Stimulated activated naive CD8-positive, alpha-beta T cell treated with anti-CD3 and anti-CD28 coated beads, Interleukin-15, Interleukin-2, amounts not matched to agents 100 ng/mL and 50 ng/mL, for 24 hours (primary cell): ENCODE data around the gene NOTCH3.

Source experiments
- H3K27ac Mint-ChIP-seq: one replicate; pipeline ENCODE4 v1.8.0; 2021; ENCODE audit warnings: mild to moderate bottlenecking, mixed read lengths
- H3K27me3 Mint-ChIP-seq: one replicate; pipeline ENCODE4 v1.8.0; 2021; ENCODE audit warnings: mixed read lengths
- H3K36me3 Mint-ChIP-seq: one replicate; pipeline ENCODE4 v1.8.0; 2021; ENCODE audit warnings: low read depth, mixed read lengths
- H3K4me1 Mint-ChIP-seq: one replicate; pipeline ENCODE4 v1.8.0; 2021; ENCODE audit warnings: low read depth, mixed read lengths
- H3K4me3 Mint-ChIP-seq: one replicate; pipeline ENCODE4 v1.8.0; 2021; ENCODE audit warnings: mild to moderate bottlenecking, mixed read lengths
- H3K9me3 Mint-ChIP-seq: one replicate; pipeline ENCODE4 v1.8.0; 2021; ENCODE audit warnings: mixed read lengths

NOTCH3 gene

DNA sequence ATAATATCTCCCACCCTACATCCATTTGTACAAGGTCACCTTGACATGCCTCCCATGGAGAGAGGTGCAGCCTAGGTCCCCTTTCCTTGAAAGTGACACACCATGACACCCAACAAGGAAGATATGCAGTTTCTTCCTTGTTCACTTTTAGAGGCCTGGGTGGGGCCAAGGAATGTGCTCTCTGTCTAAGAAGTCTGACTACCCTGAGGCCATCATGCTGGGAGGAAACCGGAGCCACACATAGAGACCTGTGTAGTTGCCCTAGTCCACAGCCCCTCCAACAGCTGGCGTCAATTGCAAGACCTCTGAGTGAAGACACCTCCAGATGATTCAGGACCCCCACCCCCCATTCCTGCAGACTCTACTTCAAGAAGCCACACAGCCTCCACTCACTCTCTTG is 82.5 kb downstream of the NOTCH3 start:
- no peaks in the 10 kb centered on the region for H3K4me1 Mint-ChIP-seq
- H3K36me3 Mint-ChIP-seq, result peaks cover 58% of the 10 kb centered on the region
- H3K27ac Mint-ChIP-seq, result no peak overlapping the region
- no peaks in the 10 kb centered on the region for H3K27me3 Mint-ChIP-seq
- H3K4me3 Mint-ChIP-seq, result no peak overlapping the region
- no peaks in the 10 kb centered on the region for H3K9me3 Mint-ChIP-seq

DNA sequence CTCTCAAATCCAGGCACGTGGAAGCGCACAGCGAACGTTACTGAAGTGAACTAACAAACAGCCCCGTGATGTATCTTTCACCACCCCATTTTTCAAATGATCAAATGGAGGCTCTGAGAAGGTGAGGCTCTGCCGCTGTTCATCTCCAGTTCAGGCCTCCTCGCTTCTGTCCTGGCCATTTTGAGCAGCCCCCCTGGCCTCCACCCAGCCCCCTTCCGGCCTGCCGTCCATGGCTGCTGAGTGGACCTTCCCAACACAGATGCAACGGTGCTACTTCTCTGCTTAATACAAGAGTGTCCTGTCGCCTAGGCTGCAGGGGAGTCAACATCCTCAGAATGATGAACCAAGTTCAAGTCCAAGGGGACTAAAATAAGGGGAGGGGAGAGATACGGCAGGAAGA is 83.9 kb downstream of the NOTCH3 start:
- H3K4me3 Mint-ChIP-seq, result no peak overlapping the region
- no peaks in the 10 kb centered on the region for H3K9me3 Mint-ChIP-seq
- no peaks in the 10 kb centered on the region for H3K27me3 Mint-ChIP-seq
- H3K4me1 Mint-ChIP-seq, result no peaks in the 10 kb centered on the region
- H3K27ac Mint-ChIP-seq, result no peak overlapping the region
- peaks cover 50% of the 10 kb centered on the region for H3K36me3 Mint-ChIP-seq

DNA sequence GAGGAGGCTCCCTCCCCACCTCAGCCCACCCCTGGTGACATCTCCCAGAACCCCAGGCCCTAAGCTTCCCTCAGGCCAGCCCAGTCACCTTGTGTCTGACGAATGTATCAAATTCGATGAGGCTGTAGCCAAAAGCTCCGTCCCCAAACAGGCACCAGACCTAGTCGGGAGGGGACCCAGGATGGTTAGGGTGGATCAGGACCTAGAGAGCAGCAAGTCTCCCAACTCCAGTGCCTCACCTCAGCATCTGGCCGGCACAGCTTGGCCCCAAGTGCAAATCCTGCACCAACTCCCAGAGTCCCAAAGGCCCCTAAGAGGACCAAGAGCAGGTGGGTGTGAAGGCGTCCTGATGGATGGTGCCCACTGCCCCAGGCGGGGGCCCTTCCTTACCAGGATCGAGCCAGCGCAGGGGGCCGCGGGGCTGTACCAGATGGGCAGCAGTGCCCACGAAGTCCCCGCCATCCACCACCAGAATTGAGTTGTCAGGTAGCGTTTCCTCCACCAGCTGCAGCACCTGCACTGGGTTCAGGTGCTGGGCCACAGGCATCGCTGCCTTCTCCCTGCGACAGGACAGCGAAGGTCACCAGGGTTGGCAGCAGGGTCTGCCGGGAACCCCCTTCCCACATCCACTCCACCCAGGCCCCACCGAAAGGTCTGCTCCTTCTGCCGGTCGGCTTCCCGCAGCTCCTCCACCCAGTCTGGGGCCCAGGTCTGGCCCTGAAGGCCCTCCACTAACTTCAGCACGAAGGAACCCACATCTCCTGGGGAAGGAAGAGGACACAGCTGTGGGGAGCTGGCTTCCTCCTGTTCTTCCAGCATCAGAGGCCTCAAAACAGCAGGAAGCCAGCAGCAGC is 84.8 kb downstream of the NOTCH3 start:
- H3K4me1 Mint-ChIP-seq, result no peaks in the 10 kb centered on the region
- H3K36me3 Mint-ChIP-seq, result peaks cover 43% of the 10 kb centered on the region
- no peaks in the 10 kb centered on the region for H3K27me3 Mint-ChIP-seq

DNA sequence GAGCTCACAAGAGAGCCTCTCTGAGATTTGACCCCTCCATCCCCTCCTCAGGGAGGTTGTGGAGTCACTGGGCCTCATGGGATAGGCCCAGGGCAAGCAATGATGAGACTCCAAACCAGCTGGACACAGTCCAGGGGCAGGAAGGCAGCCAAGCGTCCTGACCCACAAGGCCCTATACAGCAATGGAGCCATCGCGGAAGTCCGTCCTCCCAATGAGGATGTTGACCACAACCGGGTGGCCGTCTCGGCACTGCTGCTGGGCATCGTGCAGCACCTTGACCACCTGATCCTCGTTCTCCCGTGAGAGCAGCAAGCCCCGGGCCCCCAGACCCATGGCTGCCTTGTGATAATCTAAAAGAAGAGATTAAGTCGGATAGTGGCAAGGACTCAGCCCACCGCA is 85.7 kb downstream of the NOTCH3 start:
- peaks cover 34% of the 10 kb centered on the region for H3K36me3 Mint-ChIP-seq
- H3K9me3 Mint-ChIP-seq, result no peaks in the 10 kb centered on the region

More for the DNA sequence above, 84.8 kb downstream of the NOTCH3 start:
- Mint-ChIP-seq H3K27ac (no peak overlapping the region), H3K9me3 (no peaks in the 10 kb centered on the region), H3K4me3 (no peak overlapping the region)

DNA sequence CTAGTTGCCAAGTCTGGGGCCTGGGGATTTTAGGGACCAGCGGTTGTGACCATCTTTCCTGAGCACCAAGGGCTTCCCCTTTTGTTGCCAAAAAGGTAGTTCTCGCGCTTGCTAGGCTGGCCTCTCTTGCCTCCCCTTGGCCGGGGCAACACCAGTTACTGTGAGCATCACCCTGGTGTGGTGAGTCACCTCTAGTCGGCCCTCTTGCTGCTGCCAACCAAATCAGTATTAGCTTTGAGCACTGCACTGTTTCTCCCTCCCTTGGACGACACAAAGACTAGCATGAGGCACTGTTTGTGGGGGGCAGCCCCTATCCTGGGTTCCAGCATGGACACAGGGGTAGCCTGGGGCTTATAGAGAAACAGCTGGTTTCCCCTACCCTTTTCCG is 86.6 kb downstream of the NOTCH3 start:
- Mint-ChIP-seq H3K4me1 (no peaks in the 10 kb centered on the region), H3K4me3 (no peak overlapping the region), H3K9me3 (no peaks in the 10 kb centered on the region), H3K27me3 (no peaks in the 10 kb centered on the region), H3K36me3 (peaks cover 27% of the 10 kb centered on the region), H3K27ac (no peak overlapping the region)

More for the DNA sequence above, 85.7 kb downstream of the NOTCH3 start:
- Mint-ChIP-seq H3K4me1 (no peaks in the 10 kb centered on the region), H3K27me3 (no peaks in the 10 kb centered on the region), H3K4me3 (no peak overlapping the region), H3K27ac (no peak overlapping the region)

DNA sequence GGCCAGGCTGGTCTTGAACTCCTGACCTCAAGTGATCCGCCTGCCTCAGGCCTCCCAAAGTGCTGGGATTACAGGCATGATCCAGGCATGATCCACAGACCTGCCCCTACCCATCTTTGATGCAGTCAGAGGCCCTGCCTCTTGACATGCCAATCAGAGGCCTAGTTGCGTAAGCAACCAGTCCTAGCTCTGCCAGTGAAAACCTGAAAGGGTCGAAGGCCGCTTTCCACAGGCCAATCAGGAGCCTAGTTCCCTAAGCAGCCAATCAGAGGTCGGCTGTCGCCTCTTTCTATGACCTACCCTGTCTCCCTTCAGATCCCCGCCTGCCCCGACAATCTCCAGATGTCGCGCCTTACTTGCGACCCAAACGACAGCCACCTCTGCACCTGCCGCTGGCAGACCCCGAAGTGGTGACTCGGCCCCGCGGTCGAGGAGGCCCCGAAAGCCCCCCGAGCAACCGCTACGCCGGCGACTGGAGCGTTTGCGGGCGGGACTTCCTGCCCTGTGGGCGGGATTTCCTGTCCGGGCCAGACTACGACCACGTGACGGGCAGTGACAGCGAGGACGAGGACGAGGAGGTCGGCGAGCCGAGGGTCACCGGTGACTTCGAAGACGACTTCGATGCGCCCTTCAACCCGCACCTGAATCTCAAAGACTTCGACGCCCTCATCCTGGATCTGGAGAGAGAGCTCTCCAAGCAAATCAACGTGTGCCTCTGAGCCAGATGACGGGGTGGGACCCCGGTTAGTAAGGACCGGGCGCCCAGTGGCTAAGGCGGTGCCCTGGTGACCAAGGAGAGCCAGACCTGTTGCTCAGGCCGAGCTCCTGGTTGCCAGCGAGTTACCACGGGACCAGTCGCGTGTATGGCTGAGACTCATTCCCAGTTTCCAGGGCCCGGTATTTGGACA is 87.3 kb downstream of the NOTCH3 start:
- no peak overlapping the region for H3K27ac Mint-ChIP-seq
- H3K36me3 Mint-ChIP-seq, result peaks cover 21% of the 10 kb centered on the region
- no peak overlapping the region for H3K4me3 Mint-ChIP-seq
- H3K9me3 Mint-ChIP-seq, result no peaks in the 10 kb centered on the region
- peaks cover 2% of the 10 kb centered on the region for H3K27me3 Mint-ChIP-seq
- peaks cover 2% of the 10 kb centered on the region for H3K4me1 Mint-ChIP-seq

DNA sequence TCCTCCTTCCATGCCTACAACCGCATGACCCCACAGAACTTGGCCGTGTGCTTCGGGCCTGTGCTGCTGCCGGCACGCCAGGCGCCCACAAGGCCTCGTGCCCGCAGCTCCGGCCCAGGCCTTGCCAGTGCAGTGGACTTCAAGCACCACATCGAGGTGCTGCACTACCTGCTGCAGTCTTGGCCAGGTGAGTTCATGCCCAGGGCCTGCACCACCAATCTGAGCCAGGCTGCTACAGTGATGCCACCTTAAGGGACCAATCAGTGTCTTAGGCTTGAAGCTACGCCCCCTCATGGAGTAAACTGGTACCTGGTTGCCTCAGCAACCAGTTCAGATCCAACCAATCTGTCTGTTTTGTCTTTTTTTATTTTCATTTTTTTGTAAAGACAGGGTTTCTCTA is 88.4 kb downstream of the NOTCH3 start:
- Mint-ChIP-seq H3K4me1 (peaks cover 9% of the 10 kb centered on the region), H3K27ac (no peak overlapping the region), H3K9me3 (no peaks in the 10 kb centered on the region), H3K4me3 (no peak overlapping the region), H3K27me3 (peaks cover 9% of the 10 kb centered on the region), H3K36me3 (peaks cover 14% of the 10 kb centered on the region)

DNA sequence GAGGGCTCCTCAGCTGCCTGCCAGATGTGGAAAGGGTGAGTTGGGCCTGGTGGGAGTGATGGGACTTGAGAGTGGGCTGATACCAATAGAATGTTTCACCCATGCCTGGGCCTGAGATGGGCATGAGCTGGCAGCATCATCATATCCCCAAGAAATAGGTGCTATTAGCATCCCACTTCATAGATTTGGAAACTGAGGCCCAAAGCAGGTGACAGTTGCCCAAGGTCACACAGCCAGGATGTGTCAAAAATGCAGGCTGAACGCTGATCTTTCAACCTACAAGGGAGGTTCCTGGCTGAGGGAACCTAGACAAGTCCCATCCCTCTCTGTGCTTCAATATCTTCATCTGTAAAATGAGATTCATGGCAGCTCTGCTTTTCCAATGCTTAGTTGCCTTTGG is 89.0 kb downstream of the NOTCH3 start:
- H3K27me3 Mint-ChIP-seq, result peaks cover 12% of the 10 kb centered on the region
- no peaks in the 10 kb centered on the region for H3K9me3 Mint-ChIP-seq
- no peak overlapping the region for H3K4me3 Mint-ChIP-seq
- peaks cover 13% of the 10 kb centered on the region for H3K4me1 Mint-ChIP-seq
- no peak overlapping the region for H3K27ac Mint-ChIP-seq
- H3K36me3 Mint-ChIP-seq, result peaks cover 7% of the 10 kb centered on the region

DNA sequence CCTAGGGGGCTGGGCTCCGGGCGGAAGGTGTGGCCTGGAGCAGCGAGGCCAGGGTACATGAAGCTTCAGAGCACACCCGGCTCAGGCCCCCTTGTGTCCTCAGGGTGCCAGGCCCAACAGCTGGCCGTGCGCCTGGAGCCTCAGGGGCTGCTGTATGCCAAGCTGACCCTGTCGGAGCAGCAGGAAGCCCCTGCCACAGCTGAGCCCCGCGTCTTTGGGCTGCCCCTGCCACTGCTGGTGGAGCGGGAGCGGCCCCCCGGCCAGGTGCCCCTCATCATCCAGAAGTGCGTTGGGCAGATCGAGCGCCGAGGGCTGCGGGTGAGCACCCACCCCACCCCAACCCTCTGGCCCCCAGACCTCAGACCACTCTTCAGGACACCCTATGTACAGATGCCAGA is 90.4 kb downstream of the NOTCH3 start:
- H3K4me1 Mint-ChIP-seq, result peaks cover 16% of the 10 kb centered on the region
- H3K9me3 Mint-ChIP-seq, result no peaks in the 10 kb centered on the region
- no peak overlapping the region for H3K4me3 Mint-ChIP-seq

DNA sequence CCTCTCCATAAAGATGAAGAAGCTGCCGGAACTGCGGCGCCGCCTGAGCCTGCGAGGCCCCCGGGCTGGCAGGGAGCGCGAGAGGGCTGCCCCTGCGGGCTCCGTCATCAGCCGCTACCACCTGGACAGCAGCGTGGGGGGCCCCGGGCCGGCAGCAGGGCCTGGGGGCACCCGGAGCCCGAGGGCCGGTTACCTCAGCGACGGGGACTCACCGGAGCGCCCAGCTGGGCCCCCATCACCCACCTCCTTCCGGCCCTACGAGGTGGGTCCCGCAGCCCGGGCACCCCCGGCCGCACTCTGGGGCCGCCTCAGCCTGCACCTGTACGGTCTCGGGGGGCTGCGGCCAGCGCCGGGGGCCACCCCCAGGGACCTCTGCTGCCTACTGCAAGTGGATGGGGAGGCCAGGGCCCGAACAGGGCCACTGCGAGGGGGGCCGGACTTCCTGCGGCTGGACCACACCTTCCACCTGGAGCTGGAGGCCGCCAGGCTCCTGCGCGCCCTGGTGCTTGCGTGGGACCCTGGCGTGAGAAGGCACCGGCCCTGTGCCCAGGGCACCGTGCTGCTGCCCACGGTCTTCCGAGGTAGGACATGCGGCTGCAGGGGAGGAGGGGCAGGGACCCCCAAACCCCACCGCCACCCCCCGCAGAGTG is 90.9 kb downstream of the NOTCH3 start:
- Mint-ChIP-seq H3K9me3 (no peaks in the 10 kb centered on the region), H3K4me3 (no peak overlapping the region), H3K27ac (no peak overlapping the region), H3K4me1 (peaks cover 16% of the 10 kb centered on the region), H3K27me3 (peaks cover 25% of the 10 kb centered on the region), H3K36me3 (peaks cover 3% of the 10 kb centered on the region)

More for the DNA sequence above, 90.4 kb downstream of the NOTCH3 start:
- Mint-ChIP-seq H3K27ac (no peak overlapping the region), H3K36me3 (peaks cover 3% of the 10 kb centered on the region), H3K27me3 (peaks cover 21% of the 10 kb centered on the region)
